GM23338 (cell line): ENCODE measurements around the gene CACNA1B.

Source experiments
- CTCF ChIP-seq, 2 experiments: fragments of 200-600 bp in 1 of 2; sonication (generic) in 1 of 2; conservative IDR thresholded peaks; 2 replicates each; pipeline versions ENCODE4 v1.5.1 to v1.6.1; 2016 to 2017; ENCODE audit warnings: antibody characterized with exemption in 2 of 2, low read depth in 2 of 2, mild to moderate bottlenecking in 2 of 2, moderate library complexity in 1 of 2
- POLR2AphosphoS5 ChIP-seq: IDR thresholded peaks from 2 replicates; pipeline ENCODE4 v1.6.1; 2016; ENCODE audit warnings: antibody characterized with exemption, low read depth

- no peak for TF ChIP-seq POLR2AphosphoS5
- TF ChIP-seq CTCF (conservative IDR thresholded peaks at IDR 0.05; ENCODE audit: low read depth in 2 of 2), result no peak
These were observed 151.0 kb downstream of the CACNA1B start for GRCh38 chr9:138028596-138028995.
